C1 segment of cervical spinal cord (tissue), 14 donors: ENCODE results near the gene HAO1.
"Not testable (repeated sequence)": the region's sequence is repeated elsewhere in the genome, so short reads cannot be mapped to it uniquely, and the experiment has no call there.

Source experiments
- DNase-seq, 14 donors: peaks; one replicate each; lab custom pipeline; 2025; lab: John Stamatoyannopoulos, UW

The HAO1 gene

DNA sequence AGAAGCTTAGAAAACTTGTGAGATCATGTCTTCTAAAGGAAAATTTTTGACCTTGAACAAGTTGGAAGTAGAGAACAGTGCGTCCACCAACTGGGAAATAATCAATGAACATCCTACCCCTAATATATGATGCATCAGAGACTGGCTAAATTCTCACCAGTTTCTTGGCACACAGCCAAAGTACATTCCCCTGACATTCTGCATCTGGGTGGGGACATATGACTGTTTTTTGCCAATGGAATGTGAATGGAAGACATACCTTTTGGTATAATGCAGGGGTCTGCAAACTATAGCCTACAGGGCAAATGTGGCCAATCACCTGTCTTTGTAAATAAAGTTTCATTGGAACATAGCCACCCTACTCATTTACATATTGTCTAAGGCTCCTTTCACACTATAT lies 84.7 kb downstream of the HAO1 start:
- no peak for DNase-seq

GRCh38 chr20:7853493-7853892 lies 86.8 kb downstream of the HAO1 start:
- no peak for DNase-seq

- no peak for DNase-seq
These were observed 89.3 kb downstream of the HAO1 start for GRCh38 chr20:7850775-7851490.

GRCh38 chr20:7849675-7850074 lies 90.6 kb downstream of the HAO1 start:
- no peak for DNase-seq

DNA sequence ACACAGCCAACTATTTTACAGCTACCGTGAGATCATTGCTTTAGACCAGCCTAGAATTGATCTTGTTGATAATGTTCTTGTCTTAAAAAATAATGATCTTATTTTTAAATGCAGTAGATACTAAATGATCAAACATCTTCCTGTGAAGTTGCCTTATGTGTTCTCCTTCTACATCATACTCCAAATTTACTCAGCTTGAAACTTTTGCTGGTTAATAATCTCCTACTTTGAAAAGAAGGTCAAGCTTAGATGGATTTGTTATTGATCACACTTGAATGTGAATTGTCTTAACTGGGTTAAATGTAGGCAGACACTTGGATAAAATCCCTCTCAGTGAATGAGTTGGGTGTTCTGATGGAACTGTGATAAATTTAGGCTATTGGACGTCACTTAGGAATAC lies 91.9 kb downstream of the HAO1 start:
- no peak for DNase-seq

DNA sequence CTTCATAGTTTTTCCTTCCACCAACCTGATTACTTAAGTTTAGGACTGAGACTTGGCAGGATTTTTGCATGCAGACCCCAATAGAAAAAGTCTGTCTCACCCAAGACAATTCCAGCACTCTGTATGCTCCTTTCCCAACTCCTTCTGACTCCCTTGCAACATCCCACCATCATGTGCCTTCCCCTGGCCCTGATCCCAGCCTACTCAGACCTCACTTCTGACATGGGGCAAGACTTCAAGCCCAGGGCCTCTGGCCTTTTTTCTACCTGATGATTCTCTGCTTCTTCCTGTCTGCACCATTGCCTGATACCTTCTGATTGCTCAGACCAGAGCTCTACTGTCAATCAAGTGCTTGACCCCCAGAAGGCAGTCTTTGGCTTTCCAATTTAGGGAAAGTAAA lies 96.6 kb downstream of the HAO1 start:
- DNase-seq, result no peak

DNA sequence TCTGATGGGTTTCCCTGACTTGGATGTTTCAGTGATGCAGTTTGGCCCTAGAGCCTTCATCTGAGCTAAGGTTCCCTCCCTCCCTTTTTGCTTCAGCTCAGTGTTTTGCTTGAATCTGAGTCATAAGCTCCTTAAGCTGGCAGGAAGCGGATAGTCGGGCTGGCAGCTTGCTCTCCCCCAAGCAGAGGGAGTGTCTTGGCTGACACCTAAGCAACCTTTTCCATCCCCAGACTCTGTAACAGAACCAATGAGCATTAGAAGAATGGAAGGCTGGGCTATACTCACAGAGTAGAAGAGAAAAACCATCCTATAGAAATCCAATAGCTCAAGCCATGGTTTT lies 98.3 kb downstream of the HAO1 start:
- DNase-seq, result peak in 1 of 14 donors; percentile 3

GRCh38 chr20:7841291-7841970 lies 98.8 kb downstream of the HAO1 start:
- no peak for DNase-seq

DNA sequence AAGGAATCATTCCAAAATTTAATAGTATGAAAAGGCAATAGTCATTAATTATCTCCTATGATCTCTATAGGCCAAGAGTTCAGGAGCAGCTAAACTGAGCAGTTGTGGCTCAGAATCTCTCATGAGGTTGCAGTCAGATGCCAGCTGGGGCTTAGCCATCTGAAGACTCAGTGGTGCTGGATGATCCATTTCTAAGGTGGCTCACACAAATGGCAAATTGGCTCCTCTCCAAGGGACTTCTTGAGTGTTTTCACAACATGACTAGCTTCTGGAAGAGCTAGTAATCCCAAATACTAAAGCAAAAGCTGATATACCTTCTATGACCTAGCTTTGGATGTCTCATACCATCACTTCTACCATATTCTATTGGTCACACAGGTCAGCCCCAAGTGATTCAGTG lies 104.2 kb downstream of the HAO1 start:
- DNase-seq, result no peak

GRCh38 chr20:7834441-7834840 lies 105.8 kb downstream of the HAO1 start:
- not testable (repeated sequence) for DNase-seq
